Left lung (tissue), 10 donors: ENCODE results near the gene HPN. TPM values are rescaled to one million over a fixed set of nuclear protein-coding genes. Genes with fewer than 3 reads are reported as not detected.
A peak's percentile ranks its signal among the peaks of the same experiment; 100 is the strongest.

Experiments used
- ATAC-seq: fragments of 200-7000 bp; cut with Tn5 transposase; one replicate; pipeline ENCODE4 v1.9.1; 2020; ENCODE audit warnings: moderate library complexity
- DNase-seq, 4 donors: peaks; one replicate each; pipeline ENCODE4 v3.0.0-alpha.2; 2013 to 2020
- H3K27ac ChIP-seq, 2 donors: fragments of 200-600 bp; sonication (generic) in 1 of 2; one replicate each; pipeline versions ENCODE4 v1.5.0 to v1.8.0; 2020 to 2021
- H3K27me3 ChIP-seq, 2 donors: fragments of 200-600 bp; sonication (generic) in 1 of 2; one replicate each; pipeline versions ENCODE4 v1.5.0 to v1.8.0; 2020 to 2021
- H3K36me3 ChIP-seq, 2 donors: fragments of 200-600 bp; sonication (generic) in 1 of 2; one replicate each; pipeline versions ENCODE4 v1.5.0 to v1.8.0; 2020 to 2021
- H3K4me1 ChIP-seq, 2 donors: fragments of 200-600 bp; one replicate each; pipeline ENCODE4 v1.8.0; 2021
- H3K4me3 ChIP-seq, 2 donors: fragments of 200-600 bp; sonication (generic) in 1 of 2; one replicate each; pipeline versions ENCODE4 v1.5.0 to v1.8.0; 2020 to 2021; ENCODE audit warnings: mild to moderate bottlenecking in 1 of 2
- H3K9me3 ChIP-seq, 2 donors: fragments of 200-600 bp; sonication (generic) in 1 of 2; one replicate each; pipeline versions ENCODE4 v1.5.0 to v1.8.0; 2020 to 2021
- intact Hi-C, 2 donors: fragments of 100-400 bp; cut with DNase I; formaldehyde crosslinking; loops; one replicate each; pipeline versions ENCODE4 v1.11.2 to v1.14.2; 2022
- polyA plus RNA-seq, 6 donors: library from polyadenylated mRNA; unstranded; fragments of 120-200 nt; gene quantifications; one replicate each; pipeline ENCODE4 v1.2.1, GENCODE V29; 2013; ENCODE audit not compliant: insufficient read length in 6 of 6
- total RNA-seq, 2 donors: library from RNA; stranded (reverse); fragmentation: NEBNext Ultra II Directional; extraction: Animal tissue kit (Norgen Biotek cat#: 25700); gene quantifications; one replicate each; pipeline ENCODE4 v1.2.1, GENCODE V29; 2021
- TF ChIP-seq, protein P1 (sequence below), 2 donors: fragments of 200-600 bp; sonication (generic) in 1 of 2; IDR thresholded peaks; one replicate each; pipeline versions ENCODE4 v1.5.0 to v1.8.0; 2021; ENCODE audit warnings: antibody characterized with exemption in 2 of 2
- donor health status: DM: no; HTN: yes; CAD: no.
- donor health status: DM: no; HTN: no; CAD: no.

The HPN gene
- total and polyA plus RNA-seq, 8 donors: 16.8 to 44.7 (median 32.2) TPM

- intact Hi-C loops: no loop called here
- H3K27me3 ChIP-seq: no peaks in the 10 kb centered on the region
- H3K4me3 ChIP-seq: no peak overlapping the region
- H3K9me3 ChIP-seq: peaks cover 0 to 9% of the 10 kb centered on the region in 2 donors
- no peak for DNase-seq
- H3K36me3 ChIP-seq: no peaks in the 10 kb centered on the region
- H3K4me1 ChIP-seq: no peaks in the 10 kb centered on the region
- TF ChIP-seq, protein P1, sequence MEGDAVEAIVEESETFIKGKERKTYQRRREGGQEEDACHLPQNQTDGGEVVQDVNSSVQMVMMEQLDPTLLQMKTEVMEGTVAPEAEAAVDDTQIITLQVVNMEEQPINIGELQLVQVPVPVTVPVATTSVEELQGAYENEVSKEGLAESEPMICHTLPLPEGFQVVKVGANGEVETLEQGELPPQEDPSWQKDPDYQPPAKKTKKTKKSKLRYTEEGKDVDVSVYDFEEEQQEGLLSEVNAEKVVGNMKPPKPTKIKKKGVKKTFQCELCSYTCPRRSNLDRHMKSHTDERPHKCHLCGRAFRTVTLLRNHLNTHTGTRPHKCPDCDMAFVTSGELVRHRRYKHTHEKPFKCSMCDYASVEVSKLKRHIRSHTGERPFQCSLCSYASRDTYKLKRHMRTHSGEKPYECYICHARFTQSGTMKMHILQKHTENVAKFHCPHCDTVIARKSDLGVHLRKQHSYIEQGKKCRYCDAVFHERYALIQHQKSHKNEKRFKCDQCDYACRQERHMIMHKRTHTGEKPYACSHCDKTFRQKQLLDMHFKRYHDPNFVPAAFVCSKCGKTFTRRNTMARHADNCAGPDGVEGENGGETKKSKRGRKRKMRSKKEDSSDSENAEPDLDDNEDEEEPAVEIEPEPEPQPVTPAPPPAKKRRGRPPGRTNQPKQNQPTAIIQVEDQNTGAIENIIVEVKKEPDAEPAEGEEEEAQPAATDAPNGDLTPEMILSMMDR (IDR thresholded peaks at IDR 0.05): no peak
- H3K27ac ChIP-seq: no peak overlapping the region
- no peak for ATAC-seq
Observed at GRCh38 chr19:35073941-35074340, 32.4 kb downstream of the HPN start.

GRCh38 chr19:35074426-35075201, 33.1 kb downstream of the HPN start:
- TF ChIP-seq, protein P1 (IDR thresholded peaks at IDR 0.05): no peak

DNA sequence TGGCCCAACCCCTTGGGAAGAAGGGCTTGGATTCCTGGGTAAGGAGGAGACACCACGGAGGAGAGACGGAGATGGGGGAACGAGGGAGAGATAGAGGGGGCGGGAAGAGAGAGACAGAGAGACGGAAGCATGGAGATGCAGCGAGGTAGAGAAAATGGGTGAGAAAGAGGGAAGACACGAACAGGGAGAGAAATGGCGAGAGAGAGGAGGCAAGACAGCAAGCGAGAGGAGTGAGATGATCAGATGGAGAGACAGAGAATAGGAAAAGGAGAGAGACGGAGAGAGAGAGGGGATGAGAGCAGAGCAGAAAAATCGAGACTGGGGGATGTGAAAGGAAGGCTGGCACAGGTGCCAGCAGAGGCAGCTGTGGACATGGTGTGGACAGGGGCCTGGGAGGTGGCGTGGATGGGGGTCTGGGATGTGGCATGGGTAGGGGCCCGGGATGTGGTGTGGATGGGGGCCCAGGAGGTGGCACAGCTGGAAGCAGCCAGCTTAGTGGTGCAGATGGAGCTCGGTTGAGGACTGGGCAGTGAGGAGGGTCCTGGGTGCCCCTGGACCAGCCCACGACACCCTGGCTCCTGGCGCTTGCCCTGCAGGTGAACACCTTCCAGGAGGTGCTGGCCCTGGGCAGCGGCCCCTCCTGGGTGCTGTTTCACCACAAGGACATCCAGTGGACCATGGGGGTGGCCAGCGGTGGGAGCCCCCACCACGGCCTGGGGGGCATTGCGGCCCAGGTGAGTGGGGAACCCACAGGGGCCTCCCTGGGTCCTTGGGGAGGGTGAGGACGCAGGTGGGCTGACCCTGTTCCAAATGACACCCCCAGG, 33.9 kb downstream of the HPN start:
- Histone ChIP-seq H3K9me3 (peaks cover 0 to 4% of the 10 kb centered on the region in 2 donors), H3K27ac (no peak overlapping the region), H3K4me1 (no peaks in the 10 kb centered on the region), H3K36me3 (no peaks in the 10 kb centered on the region), H3K4me3 (no peak overlapping the region), H3K27me3 (no peaks in the 10 kb centered on the region)
- ATAC-seq (no peak), DNase-seq (peak in 1 of 4 donors; percentile 69)
- TF ChIP-seq, protein P1 (IDR thresholded peaks at IDR 0.05): no peak
- intact Hi-C loops: no loop called here

More at GRCh38 chr19:35074426-35075201, 33.1 kb downstream of the HPN start:
- Histone ChIP-seq H3K9me3 (peaks cover 0 to 9% of the 10 kb centered on the region in 2 donors), H3K27me3 (no peaks in the 10 kb centered on the region), H3K4me1 (no peaks in the 10 kb centered on the region), H3K27ac (no peak overlapping the region), H3K36me3 (no peaks in the 10 kb centered on the region), H3K4me3 (no peak overlapping the region)
- intact Hi-C loops: no loop called here
- DNase-seq (no peak), ATAC-seq (no peak)

DNA sequence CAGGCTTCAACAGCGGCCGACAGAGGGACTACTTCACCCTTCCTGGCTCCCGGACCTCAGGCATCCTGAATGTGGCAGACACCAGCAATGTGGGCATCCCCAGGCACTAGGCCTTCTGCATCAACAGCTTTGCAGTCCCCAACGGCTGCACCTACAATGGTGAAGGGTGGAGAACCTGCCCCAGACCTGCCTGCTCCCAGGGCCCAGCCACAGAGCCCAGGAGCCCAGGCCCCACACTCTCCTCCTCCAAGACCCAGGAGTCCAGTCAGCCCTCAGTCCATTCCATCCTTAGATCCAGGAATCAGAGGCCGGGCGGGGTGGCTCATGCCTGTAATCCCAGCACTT, 34.5 kb downstream of the HPN start:
- H3K4me3 ChIP-seq: no peak overlapping the region
- TF ChIP-seq, protein P1 (IDR thresholded peaks at IDR 0.05): no peak
- no peaks in the 10 kb centered on the region for H3K4me1 ChIP-seq
- H3K27me3 ChIP-seq: no peaks in the 10 kb centered on the region
- no peak for DNase-seq
- H3K36me3 ChIP-seq: no peaks in the 10 kb centered on the region
- H3K9me3 ChIP-seq: no peaks in the 10 kb centered on the region
- ATAC-seq: no peak
- intact Hi-C loops: no loop called here
- no peak overlapping the region for H3K27ac ChIP-seq

DNA sequence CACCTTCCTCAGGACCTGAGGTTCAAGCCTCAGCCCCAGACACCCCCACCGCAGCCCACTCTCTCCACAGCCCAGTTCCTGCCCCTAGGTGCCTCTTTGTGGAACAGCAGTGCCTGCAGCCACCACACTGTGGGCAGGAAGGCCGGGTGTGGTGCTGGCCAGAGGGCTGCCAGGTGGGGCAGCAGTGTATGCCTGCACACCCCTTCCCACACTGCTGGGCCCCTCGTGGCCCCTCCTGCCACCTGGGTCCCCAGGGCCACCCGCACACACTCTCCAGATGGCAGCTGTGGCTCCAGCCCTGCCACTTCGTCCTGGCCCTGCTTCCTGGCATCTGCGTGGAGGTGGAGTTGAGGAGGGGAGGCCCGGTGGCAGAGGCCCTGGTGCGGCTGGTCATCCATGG, 35.1 kb downstream of the HPN start:
- Histone ChIP-seq H3K27me3 (no peaks in the 10 kb centered on the region), H3K9me3 (no peaks in the 10 kb centered on the region), H3K4me3 (no peak overlapping the region), H3K36me3 (no peaks in the 10 kb centered on the region), H3K4me1 (no peaks in the 10 kb centered on the region), H3K27ac (no peak overlapping the region)
- ATAC-seq (no peak), DNase-seq (no peak)
- TF ChIP-seq, protein P1 (IDR thresholded peaks at IDR 0.05): no peak
- intact Hi-C loops: no loop called here
